HG02759 (cell line): ENCODE data around the gene RAB29.
"Not testable (repeated sequence)": the region's sequence is repeated elsewhere in the genome, so short reads cannot be mapped to it uniquely, and the experiment has no call there.

ENCODE experiments used
- ATAC-seq: cut with Tn5 transposase; IDR thresholded peaks from one replicate; pipeline ENCODE4 v1.9.1; 2021; ENCODE audit warnings: mild to moderate bottlenecking, moderate library complexity; ENCODE audit not compliant: unreplicated experiment

The RAB29 gene

DNA sequence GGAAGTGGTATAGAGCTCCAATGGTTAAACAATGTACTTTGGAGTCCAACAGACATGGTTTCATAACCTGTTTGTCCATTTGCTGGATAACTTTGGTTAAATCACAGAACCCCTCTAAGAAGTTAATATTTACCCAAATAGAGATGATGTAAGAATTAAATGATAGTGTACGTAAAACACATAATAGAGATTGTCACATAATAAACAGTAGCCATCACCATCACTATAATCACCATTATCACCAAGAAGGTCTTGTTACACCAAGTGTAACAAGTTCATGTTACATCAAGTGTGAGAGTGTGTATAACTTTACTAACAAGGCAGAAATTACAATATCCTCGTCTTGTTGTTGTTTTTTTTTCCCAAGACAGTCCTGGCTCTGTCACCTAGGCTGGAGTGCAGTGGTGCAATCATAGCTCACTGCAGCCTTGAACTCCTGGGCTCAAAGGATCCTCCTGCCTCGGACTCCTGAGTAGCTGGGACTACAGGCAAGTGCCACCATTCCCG lies 48.6 kb downstream of the RAB29 start:
- ATAC-seq, result no peak

DNA sequence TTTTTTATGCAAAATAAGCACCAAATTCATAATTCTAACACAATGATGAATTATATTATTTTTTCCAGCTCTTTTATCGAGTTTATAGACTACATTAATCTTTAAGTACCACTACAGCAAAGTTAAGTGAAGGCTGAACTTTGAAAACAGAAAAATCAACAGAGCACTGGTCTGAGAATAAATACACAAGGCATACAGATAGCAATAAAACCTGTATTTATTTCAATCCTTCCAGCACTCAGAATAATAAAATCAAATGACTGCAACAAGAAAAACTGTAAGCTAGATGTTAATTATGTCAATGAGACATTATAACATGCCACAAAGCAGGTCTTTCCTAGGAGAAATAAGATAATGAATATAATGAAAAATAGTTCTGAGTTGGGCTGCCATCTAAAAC lies 49.8 kb downstream of the RAB29 start:
- ATAC-seq, result no peak

DNA sequence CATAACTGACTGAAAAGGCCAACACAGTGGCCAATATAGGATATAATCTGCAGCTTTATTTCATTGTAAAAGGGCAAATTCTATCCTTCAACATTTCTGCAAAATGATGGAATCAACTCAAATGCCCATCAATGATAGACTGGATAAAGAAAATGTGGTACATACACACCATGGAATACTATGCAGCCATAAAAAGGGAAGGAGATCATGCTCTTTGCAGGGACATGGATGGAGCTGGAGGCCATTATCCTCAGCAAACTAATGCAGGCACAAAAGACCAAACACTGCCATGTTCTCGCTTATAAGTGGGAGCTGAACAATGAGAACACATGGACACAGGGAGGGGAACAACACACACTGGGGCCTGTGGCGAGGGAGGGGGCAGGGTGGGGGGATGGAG lies 54.5 kb downstream of the RAB29 start:
- ATAC-seq, result not testable (repeated sequence)

DNA sequence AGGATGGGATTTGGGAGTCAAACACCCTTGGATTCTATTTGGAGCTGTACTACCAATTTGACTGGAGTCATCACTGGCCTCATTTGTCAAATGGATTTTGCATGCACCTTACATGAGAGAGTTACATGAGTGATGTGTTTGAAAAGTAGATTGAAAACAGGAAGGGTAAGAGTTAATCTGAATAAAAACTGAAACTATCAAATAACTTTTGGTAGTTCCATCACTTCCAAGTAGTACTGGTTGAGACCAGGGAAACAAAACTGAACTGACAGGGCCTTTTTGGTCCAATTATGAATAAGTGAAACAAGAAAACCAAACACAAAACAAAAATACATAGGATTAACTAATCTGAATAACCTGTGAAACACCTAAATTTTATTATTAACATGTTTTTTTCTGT lies 55.5 kb downstream of the RAB29 start:
- ATAC-seq, result no peak

DNA sequence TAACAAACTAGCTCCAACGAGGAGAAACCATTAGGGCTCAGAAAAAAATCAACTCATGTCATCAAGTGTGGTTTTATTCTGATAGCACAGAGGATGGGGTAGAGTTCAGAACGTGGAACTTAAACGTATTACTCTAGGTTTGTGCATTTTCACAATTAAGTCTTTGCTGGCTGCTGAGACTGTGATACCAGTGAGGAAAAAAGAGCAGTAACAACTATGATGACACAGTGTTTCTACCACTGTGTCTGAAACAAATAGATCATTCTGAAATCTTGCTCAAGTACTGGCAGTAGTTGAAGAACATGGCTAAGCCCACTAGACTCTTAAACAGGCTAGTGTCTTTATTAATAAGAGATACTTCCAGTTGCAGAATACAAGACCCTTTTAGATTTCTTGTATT lies 56.3 kb downstream of the RAB29 start:
- ATAC-seq, result no peak
